ENCODE measurements around the gene IDH2. TPM values are rescaled to one million over a fixed set of nuclear protein-coding genes. Genes with fewer than 3 reads are reported as not detected.

The IDH2 gene
- total and polyA plus RNA-seq, 10 of the 15 experiments (the other 5 are each of a cell fraction or from before 2014, with no cell fraction given), result 2.3 to 358 (median 242) TPM

GRCh38 chr15:90047956-90048575 lies 54.2 kb downstream of the IDH2 start (continued):
- TF ChIP-seq KDM1A (IDR thresholded peaks at IDR 0.05; ENCODE audit: borderline replicate concordance) (no peak), NR2C1 (IDR thresholded peaks at IDR 0.05) (no peak), BCL3 (IDR thresholded peaks at IDR 0.05; ENCODE audit: borderline replicate concordance, insufficient read depth, low read depth, low read length, poor library complexity, severe bottlenecking) (no peak), IKZF2 (IDR thresholded peaks at IDR 0.05) (no peak), FOS (IDR thresholded peaks at IDR 0.05; ENCODE audit: borderline replicate concordance, extremely low read depth, insufficient read length) (no peak), NKRF (conservative IDR thresholded peaks at IDR 0.05) (no peak), MEF2B (IDR thresholded peaks at IDR 0.05; ENCODE audit: partially characterized antibody, poor library complexity, severe bottlenecking) (no peak), ATF7 (IDR thresholded peaks at IDR 0.05; ENCODE audit: low read depth) (no peak)

Measured in GM12878 (cell line).